GM12801 (cell line): ENCODE measurements around the gene RBP3.

ENCODE experiments used
- TF ChIP-seq, protein P1 (sequence below): IDR thresholded peaks from one replicate; pipeline ENCODE4 v1.5.1; 2011; ENCODE audit warnings: control low read depth; ENCODE audit not compliant: insufficient read length; ENCODE audit errors: extremely low read depth

RBP3 gene

DNA sequence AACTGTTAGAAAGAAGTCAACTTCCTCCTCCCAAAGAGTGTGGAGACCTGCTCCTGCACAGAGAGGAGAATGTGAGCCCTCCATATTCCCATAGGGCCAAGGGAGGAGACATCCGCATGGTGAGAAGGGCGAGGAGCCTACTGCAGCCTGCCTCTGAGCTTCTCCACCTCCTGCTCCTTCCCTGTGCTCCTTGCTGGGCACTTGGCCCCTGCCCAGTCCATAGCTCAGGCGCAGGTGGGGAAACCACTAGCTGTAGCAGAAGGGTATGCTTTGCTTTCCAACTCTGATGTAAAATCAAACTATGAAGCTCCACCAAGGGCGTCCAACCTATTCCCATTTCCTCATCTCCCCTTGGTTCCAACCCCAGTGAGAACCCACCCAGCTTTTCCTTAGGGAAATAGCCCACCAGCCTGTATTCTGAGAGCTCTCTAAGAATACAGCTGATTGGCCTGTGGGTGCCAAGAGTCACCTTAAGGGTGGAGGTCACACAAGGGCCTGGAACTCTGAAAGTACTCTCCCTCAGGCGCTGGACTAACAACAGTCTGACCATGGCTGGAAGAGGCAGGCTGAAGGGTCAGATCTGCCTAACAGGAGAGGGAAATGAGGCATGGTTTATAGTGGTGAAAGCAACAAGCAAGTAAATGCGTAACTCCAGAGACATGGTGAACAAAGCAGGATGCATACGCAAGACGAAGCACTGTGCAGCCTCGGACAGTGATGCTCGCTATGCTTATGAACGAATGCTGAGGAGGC, 22.0 kb downstream of the RBP3 start:
- TF ChIP-seq, protein P1, sequence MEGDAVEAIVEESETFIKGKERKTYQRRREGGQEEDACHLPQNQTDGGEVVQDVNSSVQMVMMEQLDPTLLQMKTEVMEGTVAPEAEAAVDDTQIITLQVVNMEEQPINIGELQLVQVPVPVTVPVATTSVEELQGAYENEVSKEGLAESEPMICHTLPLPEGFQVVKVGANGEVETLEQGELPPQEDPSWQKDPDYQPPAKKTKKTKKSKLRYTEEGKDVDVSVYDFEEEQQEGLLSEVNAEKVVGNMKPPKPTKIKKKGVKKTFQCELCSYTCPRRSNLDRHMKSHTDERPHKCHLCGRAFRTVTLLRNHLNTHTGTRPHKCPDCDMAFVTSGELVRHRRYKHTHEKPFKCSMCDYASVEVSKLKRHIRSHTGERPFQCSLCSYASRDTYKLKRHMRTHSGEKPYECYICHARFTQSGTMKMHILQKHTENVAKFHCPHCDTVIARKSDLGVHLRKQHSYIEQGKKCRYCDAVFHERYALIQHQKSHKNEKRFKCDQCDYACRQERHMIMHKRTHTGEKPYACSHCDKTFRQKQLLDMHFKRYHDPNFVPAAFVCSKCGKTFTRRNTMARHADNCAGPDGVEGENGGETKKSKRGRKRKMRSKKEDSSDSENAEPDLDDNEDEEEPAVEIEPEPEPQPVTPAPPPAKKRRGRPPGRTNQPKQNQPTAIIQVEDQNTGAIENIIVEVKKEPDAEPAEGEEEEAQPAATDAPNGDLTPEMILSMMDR: no peak

DNA sequence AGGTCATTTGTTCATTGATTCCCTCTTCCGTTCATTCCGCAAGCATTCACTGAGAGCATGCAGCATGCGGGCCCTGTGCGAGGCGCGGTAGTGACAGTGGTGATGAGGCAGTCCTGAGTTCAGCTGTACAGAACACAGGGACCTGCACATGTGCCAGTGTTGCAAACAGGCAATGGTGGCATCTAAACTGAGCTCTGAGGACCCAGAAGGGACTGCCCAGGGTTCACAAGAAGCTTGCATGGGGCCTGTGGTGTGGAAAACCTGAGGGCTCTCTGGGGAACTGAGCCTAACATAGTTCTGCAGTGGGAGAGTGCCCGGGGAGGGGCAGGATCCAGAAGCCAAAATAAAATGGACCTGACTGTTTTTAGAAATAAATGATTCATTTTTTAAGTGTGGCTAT, 22.7 kb downstream of the RBP3 start:
- TF ChIP-seq, protein P1: no peak

DNA sequence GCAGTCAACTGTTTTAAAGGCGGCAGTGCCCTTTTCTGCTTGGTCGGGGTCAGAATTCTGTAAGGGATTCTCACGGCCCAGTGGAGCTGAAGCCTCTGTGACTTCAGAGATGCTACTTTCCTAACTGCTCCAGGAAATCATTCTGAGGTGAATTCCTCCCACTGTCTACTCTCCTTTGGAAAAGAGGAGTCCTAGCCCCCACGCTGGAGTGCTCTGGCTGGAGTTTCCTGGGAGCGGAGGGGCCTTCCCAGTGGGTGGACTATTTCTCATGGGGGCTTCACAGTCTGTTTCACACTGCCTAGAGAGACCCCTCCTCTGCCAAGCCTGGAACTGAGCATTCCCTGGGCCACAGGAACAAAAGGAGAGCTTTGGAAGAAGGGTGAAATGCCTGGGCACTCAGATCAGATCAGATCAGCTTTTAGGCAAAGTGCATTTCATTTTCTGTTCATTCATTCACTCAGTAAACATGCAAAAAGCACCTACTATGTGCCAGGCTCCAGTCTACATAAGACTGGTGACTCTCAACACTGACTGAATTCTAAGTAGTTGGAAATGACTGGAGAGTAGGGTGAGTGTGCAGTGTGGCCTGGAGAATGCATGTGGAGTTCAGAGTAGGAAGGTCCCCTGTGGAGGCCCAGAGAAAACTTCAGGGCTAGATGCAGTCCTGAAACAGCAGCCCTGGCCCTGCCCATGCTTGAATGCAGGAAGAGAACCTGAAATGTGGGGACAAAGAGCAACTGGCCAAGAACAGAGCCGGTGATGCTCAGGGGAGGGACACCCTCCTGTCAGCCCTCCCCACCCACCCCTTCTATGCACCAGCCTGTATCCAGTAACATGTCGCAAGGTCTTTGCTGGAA, 23.7 kb downstream of the RBP3 start:
- TF ChIP-seq, protein P1: no peak

DNA sequence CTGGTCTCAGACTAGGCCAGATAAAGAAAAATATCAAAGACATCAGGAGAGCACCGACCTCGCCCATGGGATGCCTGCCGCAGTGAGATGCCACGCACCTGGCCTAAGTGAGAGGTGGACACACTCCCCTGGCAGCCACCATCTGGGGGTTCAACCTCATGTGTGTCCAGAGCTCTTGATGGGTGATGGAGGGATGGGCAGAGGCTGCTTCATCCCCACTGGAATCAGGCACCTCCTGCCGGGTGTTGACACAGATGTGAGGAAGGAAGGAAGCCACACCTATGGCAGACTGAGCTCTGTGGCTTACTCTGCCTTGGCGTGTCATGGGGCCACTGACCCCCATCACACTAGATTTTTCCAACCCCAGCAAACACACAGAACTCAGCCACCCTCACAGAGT, 24.6 kb downstream of the RBP3 start:
- TF ChIP-seq, protein P1: no peak

DNA sequence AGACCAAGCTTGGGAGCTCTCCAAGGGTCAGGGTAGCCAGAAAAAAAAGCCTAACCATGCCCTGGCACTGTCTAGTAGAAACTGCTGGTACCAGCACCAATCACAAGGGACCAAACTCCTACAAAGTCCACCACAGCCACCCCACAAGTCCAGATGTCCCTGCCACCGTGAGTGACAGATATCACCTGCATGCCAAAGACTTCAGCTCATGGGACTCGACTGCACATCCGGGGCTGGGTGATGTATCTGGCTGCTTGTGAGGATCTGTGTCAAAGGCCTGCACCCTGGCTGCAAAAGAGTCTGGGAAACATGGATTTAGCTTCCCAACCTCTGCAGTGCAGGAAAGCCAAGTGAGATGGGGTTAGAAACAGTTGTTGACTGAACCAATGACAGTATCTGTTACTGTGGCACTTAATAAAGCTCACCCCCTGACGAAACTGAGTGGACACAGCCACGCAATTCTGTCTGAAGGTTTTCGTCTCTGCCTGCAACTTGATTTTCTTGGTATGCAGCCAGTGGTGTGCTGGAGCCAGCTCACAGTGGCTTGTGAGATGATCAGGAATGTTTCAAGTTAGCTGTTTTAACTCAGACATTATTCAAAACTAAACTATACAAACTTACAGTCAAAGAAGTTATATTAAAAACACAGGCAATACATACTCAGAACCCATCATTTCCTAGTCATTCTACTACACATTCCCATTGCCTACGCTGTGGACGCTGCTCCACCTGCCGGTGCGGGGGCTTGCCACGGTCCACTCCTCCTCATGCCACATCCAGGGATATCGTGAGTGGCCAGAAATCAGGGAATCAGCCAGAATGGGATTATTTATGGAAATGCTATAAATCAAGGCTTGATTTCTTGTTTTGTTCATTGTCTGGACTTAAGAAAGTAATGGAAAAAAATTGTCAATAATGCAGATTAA, 26.7 kb downstream of the RBP3 start:
- TF ChIP-seq, protein P1: no peak

DNA sequence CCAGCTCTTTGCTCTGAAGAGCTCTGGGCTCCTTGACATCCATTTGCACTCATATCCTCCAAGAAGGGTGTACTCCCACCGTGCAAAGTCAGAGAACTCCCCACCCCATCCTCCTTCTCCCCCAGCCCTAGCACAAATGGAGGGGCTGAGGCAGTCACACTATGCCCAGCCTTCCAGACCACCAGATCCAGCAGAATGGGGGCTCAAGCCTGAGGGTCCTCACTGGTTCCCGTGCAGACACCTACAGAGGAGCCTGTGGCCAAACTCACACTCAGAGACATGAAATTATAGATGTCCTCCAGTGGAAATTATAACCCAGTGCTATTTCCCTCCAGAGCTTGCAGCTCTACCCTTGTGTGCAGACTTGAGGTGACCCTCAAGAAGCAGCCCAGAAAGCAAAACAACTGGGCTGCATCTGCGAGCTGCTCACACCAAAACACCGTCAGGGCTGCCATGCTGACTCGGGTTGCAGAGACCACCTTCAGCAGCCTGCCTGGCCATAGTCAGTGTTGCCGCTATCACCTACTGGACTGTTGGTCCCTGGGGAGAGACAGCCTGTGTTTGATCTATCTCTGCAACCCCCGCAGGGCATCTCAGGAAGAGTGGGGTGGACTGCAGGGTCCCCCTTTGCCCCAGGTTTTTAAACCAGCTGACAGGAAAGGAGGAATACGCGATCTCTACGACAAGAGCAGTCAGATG, 28.5 kb downstream of the RBP3 start:
- TF ChIP-seq, protein P1: no peak
